ENCODE results near the gene PPP2R3B.
"Not testable (repeated sequence)": the region's sequence is repeated elsewhere in the genome, so short reads cannot be mapped to it uniquely, and the experiment has no call there.

The PPP2R3B gene

DNA sequence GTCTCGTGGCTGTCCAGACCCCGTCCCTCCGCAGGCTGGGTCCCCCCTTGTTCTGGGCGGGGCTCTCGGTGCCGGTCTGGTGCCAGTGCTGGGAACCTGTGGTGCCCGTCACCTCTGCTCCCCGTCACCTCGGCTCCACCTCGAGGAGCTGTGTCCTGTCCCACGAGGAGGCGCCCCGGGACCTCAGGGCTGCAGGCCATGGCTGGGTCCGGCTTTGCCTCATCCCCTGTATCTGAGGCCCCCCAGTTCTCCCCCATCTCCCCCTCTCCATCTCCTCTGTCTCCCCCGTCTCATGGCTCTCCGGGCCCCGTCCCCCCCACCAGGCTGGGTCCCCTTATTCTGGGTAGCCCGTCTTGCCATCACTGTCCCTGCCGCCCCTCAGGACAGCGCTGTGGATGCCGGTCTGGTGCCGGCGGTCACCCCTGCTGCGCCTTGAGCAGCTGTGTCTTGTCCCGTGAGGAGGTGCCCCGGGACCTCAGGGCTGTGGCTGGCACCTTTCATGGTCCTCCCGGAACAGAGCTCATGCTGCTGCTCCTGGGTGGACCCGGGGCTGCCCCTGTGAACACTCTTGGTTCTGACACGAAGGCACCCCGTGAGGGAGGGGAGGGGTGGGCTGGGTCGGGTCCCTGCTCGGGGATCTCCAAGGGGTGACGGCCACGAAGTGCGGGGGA lies 54.7 kb downstream of the PPP2R3B start:
- DNase-seq, result peak in 5 of 10 donors; percentile 2 to 81 (median 44)
- intact Hi-C loops (cut with DNase I), result no loop called here

DNA sequence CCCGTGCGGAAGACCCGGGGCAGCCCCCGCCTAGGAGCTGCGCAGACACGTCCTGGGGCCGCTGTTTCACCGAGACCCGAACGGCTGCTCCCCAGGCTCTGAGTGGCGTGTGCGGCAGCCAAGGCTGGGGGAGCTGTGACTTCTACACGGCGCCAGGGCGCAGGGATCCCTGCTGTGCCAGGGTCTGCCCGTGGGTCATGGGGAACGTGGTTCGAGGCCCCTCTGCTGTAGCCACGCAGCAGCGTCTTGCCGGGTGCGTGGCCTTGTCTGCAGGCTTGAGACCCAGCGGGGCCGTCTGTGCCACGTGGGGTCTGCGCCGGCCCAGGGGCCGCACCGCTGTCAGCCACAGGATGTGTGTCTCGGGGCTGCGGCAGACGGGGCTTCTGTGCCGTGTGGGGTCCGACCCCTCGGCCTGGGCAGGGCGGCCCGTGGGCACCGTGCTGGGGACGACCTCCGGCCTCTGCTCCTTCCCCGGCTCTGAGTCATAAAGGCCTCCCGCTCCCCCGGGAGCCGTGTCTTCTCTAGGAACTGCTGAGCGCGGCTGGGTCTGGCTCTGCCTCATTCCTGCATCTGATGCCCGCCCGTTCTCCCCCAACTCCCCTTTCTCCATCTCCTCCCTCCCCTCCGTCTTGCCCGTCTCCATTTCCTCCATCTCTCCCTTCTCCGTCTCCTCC lies 55.4 kb downstream of the PPP2R3B start:
- intact Hi-C loops (cut with DNase I), result no loop called here
- DNase-seq, result peak in 6 of 10 donors; percentile 5 to 84 (median 40)

DNA sequence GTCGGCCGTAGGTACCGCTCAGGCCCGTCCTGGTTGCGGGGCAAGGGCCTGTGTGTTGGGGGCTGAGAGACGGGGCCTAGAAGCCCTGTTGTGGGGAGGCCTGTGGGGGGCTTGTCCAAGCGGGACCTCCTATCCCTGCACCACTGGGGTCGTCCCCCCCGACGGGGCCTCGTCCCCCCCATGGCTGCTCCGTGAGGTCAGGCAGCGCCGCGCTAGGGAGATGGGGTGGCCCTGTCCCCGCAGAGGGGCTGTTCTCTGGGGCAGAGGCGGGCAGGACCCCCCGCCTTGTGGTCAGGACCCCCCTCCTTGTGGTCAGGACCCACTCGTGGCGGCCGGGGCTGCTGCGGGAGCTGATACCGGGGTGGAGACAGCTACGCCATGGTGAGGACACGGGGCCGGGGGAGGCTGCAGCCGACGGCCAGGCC lies 56.0 kb downstream of the PPP2R3B start:
- DNase-seq, result peak in 4 of 10 donors; percentile 4 to 61 (median 40)
- intact Hi-C loops (cut with DNase I), result no loop called here

- DNase-seq, result peak in 4 of 10 donors; percentile 3 to 49 (median 20)
- intact Hi-C loops (cut with DNase I), result not testable (repeated sequence)
Measured at GRCh38 chrX:330141-330725, 56.5 kb downstream of the PPP2R3B start.

- DNase-seq, result peak in 6 of 10 donors; percentile 3 to 54 (median 21)
- intact Hi-C loops (cut with DNase I), result no loop called here
Measured at GRCh38 chrX:329291-329910, 57.3 kb downstream of the PPP2R3B start.

DNA sequence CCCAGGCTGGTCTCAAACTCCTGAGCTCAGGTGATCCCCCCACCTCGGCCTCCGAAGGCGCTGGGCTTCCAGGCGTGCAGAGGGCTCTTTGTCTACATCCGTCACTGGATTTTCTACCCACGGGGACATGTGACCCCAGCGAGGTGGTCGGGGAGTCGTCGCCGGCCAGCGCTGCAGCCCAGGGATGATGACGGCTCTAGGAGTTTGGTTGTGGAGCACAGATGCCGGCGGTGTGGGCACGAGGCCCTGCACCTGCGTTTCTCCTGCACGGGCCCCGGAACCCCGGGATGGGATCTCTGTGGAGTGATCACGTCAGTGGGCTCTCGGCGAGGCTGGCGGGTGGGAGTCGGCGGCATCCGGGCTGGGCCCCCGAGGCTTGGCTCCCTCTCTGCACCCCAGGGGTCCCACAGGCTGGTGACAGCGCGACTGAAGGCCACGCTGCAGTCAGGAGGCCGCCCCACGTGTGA lies 59.0 kb downstream of the PPP2R3B start:
- peak in 5 of 10 donors; percentile 8 to 82 (median 57) for DNase-seq
- intact Hi-C loops (cut with DNase I), result no loop called here

DNA sequence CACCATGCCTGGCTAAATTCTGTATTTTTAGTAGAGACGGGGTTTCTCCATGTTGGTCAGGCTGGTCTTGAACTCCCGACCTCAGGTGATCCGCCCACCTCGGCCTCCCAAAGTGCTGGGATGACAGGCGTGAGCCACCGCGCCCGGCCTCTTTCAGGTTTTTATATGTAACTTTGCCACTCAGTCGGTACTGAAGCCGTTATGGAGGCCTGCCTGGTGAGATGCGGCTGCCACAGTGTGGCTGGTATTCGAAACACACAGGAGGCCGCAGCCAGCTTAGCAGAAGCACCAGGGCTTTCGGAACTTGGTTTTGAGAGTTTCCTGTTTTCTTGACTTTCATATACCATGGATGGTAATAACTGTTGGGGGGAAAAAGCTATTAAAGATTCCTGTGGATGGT lies 62.0 kb downstream of the PPP2R3B start:
- peak in 7 of 10 donors; percentile 2 to 63 (median 16) for DNase-seq
- intact Hi-C loops (cut with DNase I), result not testable (repeated sequence)

- DNase-seq, result peak in 7 of 10 donors; percentile 26 to 88 (median 35)
Measured at GRCh38 chrX:323721-324628, 62.7 kb downstream of the PPP2R3B start.

GRCh38 chrX:320126-320783 lies 66.5 kb downstream of the PPP2R3B start:
- peak in 6 of 10 donors; percentile 6 to 65 (median 18) for DNase-seq
- intact Hi-C loops (cut with DNase I), result no loop called here

More at GRCh38 chrX:323721-324628, 62.7 kb downstream of the PPP2R3B start:
- intact Hi-C loops (cut with DNase I), result no loop called here

GRCh38 chrX:319579-320125 lies 67.1 kb downstream of the PPP2R3B start:
- intact Hi-C loops (cut with DNase I), result no loop called here
- peak in 6 of 10 donors; percentile 9 to 85 (median 48) for DNase-seq

GRCh38 chrX:318739-319578 lies 67.7 kb downstream of the PPP2R3B start, which contains the start of gene GTPBP6:
Gene GTPBP6, minus strand, starts transcription at chrX:318796. Its CDS starts 9 bp downstream, at chrX:318787.
- intact Hi-C loops (cut with DNase I), result loop anchor here (1.0 kb wide), 1 partner anchor 68 kb away; no protein-coding TSS in a partner anchor
- peak; percentile 100 for DNase-seq

DNA sequence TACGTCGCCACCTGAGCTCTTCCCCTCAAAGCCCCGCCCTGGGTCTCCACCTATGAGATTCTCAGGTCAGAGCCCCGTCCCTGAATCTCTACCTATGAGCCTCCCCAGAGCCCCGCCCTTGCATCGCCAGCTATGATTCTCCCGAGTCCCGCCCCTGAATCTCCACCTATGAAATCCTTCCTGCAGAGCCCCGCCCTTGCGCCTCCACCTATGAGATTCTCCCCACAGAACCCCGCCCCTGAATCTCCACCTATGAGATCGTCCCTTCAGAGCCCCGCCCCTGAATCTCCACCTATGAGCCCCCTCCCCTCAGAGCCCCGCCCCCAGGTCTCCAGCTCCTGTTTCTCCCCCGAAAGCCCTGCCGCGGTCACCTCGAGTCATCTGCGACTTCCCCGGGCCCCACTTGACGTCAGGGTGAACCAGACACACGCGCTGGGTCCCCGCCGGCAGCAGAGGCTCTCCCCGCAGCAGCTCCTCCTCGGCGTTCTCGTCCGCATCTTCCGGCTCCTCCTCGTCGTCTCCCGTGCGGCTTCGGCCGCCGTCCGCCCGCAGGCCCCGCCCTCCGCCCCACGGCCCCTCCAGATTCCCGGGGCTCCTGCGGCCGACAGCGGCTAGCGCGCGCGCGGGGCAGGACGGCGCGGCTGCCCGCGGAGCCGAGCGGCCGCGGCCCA lies 68.5 kb downstream of the PPP2R3B start:
- DNase-seq, result peak; percentile 83 to 98 (median 92)
- intact Hi-C loops (cut with DNase I), result loop anchor here (1.0 kb wide), 1 partner anchor 69 kb away; no protein-coding TSS in a partner anchor

DNA sequence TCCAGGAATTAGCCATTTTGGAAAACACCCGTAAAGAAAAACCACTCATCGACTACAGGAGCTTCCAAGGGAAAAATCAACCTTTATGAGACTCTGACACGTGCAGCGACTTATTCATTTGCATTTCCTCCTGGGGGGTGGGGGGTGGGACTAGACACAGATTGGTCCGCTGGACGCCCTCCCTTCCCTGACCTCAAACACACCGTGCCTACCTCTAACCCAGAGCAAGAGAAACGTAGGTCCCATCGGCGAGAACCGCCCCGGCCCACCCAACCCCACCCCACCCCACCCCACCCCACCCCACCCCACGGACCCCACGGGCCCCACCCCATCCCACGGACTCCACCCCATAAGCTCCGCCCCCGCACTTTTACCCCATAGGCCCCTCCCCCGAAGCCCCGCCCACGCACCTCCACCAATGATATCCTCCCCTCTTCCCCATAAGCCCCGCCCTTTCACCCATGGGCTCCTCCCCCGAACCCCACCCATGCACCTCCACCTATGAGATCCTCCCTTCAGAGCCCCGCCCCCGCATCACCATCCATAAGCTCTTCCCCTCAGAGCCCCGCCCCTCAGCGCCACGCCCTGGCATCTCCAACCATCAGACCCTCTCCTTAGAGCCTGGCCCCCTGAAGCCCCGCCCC lies 69.2 kb downstream of the PPP2R3B start:
- intact Hi-C loops (cut with DNase I), result loop anchor here (1.0 kb wide), 1 partner anchor 70 kb away; no protein-coding TSS in a partner anchor

DNA sequence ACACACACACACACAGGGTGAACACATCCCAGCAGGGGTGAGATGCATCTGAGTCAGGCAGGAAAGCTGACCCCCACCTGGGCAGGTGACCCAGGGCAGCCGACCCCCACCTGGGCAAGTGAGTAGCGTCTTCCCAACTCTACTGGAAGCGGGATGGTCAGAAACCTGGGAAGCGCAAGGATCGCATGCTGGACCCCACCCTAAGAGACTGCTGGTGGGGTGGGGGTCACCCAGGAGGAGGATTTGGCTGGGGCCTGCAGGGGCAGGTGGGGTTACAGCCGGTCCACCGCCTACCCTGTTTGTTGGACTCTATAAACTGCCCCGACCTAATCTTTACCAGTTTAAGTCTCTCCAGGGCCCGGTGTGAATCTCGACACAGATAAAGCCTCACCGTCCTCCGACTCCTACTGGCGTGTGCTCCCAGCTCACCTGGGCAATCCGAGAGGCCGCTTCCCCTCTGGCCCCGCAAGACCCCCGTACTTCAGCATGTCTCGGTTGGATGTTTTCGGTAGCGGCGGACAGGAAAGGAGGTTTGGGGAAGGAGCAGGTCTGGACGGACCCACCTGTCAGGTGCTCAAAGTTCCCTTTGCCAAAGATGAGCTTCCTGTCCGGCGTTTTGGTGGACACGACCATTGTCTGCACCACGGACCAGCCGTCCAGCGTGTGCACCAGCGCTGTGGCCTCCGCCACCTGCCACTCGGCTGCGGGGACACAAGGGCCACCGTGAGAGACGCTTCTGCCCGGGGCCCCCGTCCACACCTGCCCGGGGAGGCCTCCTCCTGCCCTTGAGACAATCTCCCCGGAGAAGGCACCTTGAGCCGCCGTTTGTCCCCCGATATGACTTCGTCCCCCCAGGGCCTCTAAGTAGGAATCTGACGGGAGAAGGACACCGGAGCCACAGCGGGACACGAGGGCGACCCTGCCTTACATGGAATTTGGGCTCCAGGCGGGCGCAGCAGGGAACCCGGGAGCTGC lies 70.1 kb downstream of the PPP2R3B start:
- peak in 7 of 10 donors; percentile 5 to 79 (median 23) for DNase-seq
- intact Hi-C loops (cut with DNase I), result no loop called here

More for the DNA sequence above, 69.2 kb downstream of the PPP2R3B start:
- DNase-seq, result peak in 3 of 10 donors; percentile 12 to 62 (median 22)
